ENCODE data around the gene CRISP1. TPM values are rescaled to one million over a fixed set of nuclear protein-coding genes. Genes with fewer than 3 reads are reported as not detected.
"Not testable (repeated sequence)": the region's sequence is repeated elsewhere in the genome, so short reads cannot be mapped to it uniquely, and the experiment has no call there.

CRISP1 gene
- total RNA-seq = not detected
- long read RNA-seq = 0 reads

- intact Hi-C loops (cut with micrococcal nuclease) = no loop called here
- DNase-seq (no peak), ATAC-seq (no peak)
Observed at GRCh38 chr6:49866485-49866943, at the start of gene CRISP1. Gene CRISP1, minus strand, starts transcription at chr6:49866535. Its CDS starts 9,135 bp downstream, at chr6:49857400.

DNA sequence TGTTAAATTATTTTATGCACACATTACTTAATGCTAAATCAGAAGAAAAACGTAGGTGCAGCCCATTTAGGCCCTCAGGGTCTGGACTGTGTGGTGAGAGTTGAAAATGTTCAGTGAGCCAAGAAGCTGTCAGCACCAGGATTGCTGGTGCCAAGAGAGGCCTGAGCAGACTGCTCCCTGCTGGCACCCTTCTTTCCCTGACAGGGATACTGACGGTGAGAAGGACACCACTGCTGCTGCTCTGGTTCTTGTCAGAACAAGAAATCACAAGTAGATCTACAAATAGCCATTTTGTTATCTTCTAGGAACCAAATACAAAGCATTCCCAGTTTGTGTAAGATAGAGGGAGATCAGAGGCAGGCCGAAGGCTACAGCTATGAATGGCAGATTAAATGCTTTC is 48.7 kb upstream of the CRISP1 start:
- peak; percentile 56 for DNase-seq
- peak; percentile 99 for ATAC-seq
- intact Hi-C loops (cut with micrococcal nuclease) = no loop called here

- DNase-seq (no peak), ATAC-seq (no peak)
- intact Hi-C loops (cut with micrococcal nuclease) = no loop called here
Observed at GRCh38 chr6:49913636-49914375, 47.5 kb upstream of the CRISP1 start.

GRCh38 chr6:49912196-49912595 is 45.9 kb upstream of the CRISP1 start:
- DNase-seq = no peak
- intact Hi-C loops (cut with micrococcal nuclease) = no loop called here
- no peak for ATAC-seq

DNA sequence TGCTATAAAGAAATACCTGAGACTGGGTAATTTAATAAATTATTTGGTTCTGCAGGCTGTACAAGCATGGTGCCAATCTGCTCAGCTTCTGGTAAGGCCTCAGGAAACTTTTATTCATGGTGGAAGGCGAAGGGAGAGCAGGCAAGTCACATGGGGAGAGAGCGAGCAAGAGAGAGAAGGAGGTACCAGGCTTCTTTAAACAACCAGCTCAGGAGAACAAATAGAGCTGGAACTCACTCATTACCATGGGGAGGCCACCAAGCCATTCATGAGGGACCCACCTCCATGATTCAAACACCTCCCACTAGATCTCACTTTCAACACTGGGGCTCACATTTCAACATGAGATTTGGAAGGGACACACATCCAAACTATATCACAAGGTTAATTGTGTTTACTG is 44.9 kb upstream of the CRISP1 start:
- DNase-seq (no peak), ATAC-seq (no peak)
- intact Hi-C loops (cut with micrococcal nuclease) = no loop called here

DNA sequence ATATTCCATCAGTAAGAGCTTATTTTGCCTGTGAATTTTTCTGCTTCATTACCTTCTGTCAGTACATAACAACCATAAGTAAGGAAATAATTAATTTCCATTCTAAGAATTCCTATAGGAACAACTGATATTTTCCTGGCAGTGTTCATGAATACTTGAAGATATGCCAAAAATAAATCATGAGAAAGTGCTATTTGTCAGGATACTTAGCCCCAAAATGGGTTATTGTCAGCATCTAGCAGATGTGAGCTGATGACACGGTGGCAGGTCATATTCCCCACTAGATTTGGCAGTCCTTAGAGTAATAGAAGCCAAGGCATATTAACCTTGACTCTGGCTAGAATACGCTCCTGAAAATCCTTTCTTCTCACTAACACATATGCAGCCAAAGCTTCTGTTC is 43.2 kb upstream of the CRISP1 start:
- ATAC-seq = peak; percentile 48
- DNase-seq = no peak
- intact Hi-C loops (cut with micrococcal nuclease) = no loop called here

GRCh38 chr6:49906526-49906925 is 40.2 kb upstream of the CRISP1 start:
- ATAC-seq = no peak
- DNase-seq = no peak
- intact Hi-C loops (cut with micrococcal nuclease) = no loop called here

DNA sequence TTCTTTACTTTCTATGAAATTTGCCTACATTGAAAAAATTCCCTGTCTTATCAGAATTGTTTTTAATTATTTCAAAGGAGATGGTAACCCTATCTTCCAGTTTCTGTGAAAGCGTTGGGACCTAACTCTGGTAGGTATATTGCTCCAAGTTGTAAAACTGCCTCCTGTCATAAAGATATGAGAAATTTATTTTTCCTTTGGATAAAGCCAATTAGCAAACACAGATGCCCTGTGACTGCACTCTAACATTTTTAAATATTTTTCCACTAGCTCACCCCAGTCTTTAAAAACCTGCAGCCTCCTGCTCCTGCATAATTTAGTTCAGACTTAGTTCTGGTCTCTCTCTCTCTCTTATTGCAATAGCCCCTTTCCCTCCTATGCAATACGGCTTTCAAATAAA is 39.0 kb upstream of the CRISP1 start:
- intact Hi-C loops (cut with micrococcal nuclease) = no loop called here
- DNase-seq = no peak
- ATAC-seq = no peak

DNA sequence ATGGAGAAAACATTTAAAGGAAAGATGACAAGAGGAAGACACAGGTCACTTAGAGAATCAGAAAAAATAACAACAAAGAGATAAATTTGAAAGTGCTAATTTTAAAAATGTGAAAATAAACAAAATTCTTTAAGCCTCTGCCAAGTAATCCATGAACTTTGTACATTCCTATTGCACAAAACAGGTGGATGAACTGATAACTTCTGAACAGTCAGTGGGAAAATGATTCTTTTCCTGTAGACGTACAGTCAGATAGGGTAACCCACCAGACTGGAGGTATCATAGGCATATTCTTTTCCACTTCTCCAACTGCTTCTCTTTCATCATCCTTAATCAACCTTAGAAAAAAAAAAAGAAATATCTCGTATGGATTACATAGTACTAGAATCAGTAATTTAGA is 36.5 kb upstream of the CRISP1 start:
- ATAC-seq = no peak
- intact Hi-C loops (cut with micrococcal nuclease) = no loop called here
- DNase-seq = no peak

GRCh38 chr6:49898904-49899566 is 32.7 kb upstream of the CRISP1 start:
- DNase-seq = no peak
- ATAC-seq = no peak
- intact Hi-C loops (cut with micrococcal nuclease) = no loop called here

DNA sequence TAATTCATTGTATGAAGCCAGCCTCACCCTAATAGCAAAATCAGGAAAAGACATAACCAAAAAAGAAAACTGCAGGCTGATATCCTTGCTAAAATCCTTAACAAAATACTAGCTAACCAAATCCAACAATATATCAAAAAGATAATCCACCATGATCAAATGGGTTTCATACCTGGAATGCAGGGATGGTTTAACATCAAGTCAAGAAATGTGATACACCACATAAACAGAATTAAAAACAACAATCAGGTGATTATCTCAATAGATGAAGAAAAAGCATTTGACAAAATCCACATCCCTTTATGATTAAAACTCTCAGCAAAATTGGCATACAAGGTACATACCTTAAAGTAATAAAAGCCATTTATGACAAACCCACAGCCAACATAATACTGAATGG is 29.2 kb upstream of the CRISP1 start:
- ATAC-seq; DNase-seq; intact Hi-C loops (cut with micrococcal nuclease): not testable (repeated sequence)

GRCh38 chr6:49892280-49892679 is 25.9 kb upstream of the CRISP1 start:
- DNase-seq (no peak), ATAC-seq (no peak)
- intact Hi-C loops (cut with micrococcal nuclease) = no loop called here

- intact Hi-C loops (cut with micrococcal nuclease) = no loop called here
- no peak for DNase-seq
- no peak for ATAC-seq
Observed at GRCh38 chr6:49890988-49891387, 24.7 kb upstream of the CRISP1 start.

- ATAC-seq = no peak
- no peak for DNase-seq
- intact Hi-C loops (cut with micrococcal nuclease) = no loop called here
Observed at GRCh38 chr6:49888742-49889431, 22.6 kb upstream of the CRISP1 start.

DNA sequence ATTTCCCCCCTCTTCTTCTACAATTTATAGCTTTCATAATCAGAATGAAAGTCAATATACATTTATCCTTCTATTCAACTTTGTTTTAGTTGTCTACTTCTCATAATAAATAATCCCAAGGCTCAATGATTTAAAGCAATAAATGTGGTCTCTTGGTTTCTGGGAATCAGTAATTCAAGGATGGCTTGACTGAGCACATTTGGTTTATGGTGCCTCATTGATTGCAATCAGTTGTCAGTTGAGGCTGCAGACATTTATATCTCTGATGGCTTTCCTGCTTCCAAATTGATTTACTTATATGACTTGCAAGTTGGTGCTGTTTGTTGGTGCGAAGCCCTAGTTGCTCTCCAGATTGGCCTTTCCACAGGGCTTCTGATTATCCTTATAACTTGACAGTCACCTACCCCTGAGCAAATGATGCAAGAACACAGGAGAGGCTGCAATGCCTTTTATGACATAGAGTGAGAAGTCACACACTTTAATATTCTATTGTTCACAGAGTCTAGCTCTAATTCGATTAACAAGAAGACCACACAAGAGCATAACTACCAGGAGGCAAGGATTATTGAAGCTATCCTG is 2.7 kb upstream of the CRISP1 start:
- ATAC-seq = no peak
- DNase-seq = no peak
- intact Hi-C loops (cut with micrococcal nuclease) = no loop called here

- no peak for DNase-seq
- intact Hi-C loops (cut with micrococcal nuclease) = no loop called here
- ATAC-seq = no peak
Observed at GRCh38 chr6:49856282-49856681, 10.1 kb downstream of the CRISP1 start.

DNA sequence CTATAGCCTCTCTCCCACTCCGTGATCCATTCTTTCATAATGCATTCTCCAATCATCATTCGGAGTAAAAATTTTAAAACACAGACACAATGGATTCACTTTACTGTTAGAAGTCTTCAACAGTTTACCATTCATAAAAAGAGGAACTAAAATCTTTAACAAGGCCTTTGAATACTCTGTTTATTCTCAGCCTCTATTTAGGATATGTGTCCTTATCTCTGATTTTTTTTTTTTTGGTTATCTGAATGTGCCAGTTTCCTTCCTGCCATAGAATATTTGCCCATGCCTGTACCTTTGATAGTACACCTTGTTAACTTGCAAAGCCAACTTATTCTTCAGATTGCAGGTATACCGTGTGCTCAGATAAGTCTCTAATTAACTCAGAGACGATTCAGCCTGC is 11.1 kb downstream of the CRISP1 start:
- DNase-seq (no peak), ATAC-seq (no peak)
- intact Hi-C loops (cut with micrococcal nuclease) = no loop called here

DNA sequence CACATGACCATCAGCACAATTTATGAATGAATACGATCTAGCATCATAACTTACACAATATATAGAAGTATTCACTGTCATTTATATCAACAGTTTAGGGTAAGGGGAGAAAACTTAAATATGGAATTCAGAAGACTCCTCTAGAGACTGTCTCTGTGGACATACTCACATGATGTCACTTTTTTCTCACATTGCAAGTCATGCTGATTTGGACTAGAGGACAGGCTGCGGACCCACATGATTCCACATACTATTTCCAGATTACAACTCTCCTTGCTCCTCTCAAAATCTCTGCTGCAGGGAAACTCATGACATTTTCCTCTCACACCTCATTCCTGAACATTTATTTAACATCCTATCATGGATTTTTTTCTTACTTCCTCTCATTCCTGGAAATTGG is 13.4 kb downstream of the CRISP1 start:
- no peak for ATAC-seq
- DNase-seq = no peak
- intact Hi-C loops (cut with micrococcal nuclease) = no loop called here

- no peak for ATAC-seq
- intact Hi-C loops (cut with micrococcal nuclease) = loop anchor here (10.0 kb wide), 1 partner anchor 315 kb away; no protein-coding TSS in a partner anchor
- DNase-seq = no peak
Observed at GRCh38 chr6:49849213-49849907, 17.0 kb downstream of the CRISP1 start.

Data from left ventricle myocardium superior (tissue), 1 donor.